ENCODE measurements around the gene KRT80.

KRT80 gene

DNA sequence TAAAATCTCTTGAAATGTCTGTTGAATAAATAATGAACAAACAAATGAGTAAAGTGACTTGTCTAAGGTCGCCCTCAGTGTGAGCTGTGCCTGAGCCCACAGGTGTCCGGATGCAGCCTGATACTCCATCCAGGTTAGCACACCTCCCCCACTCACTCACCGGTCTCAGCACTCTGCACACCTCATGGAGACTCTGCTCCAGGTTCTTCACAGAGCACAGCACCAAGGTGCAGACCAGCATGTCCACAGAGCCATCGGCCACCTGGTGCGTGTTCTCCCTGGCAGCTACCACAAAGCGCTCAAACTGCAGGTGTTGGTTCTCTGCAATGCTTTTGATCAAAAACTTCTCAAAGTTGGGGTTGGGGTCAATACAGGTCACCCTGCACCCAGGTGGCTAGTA lies 37.1 kb upstream of the KRT80 start:
- no peaks in the 10 kb centered on the region for H4K20me1 ChIP-seq (ENCODE audit: insufficient read depth)
- H3K4me1 ChIP-seq (ENCODE audit: low read depth, poor library complexity, severe bottlenecking) = no peaks in the 10 kb centered on the region
- no peak overlapping the region for H3K4me3 ChIP-seq (IDR thresholded peaks at IDR 0.05; ENCODE audit: insufficient read depth, low read depth, low read length)
- H3K36me3 ChIP-seq (ENCODE audit: insufficient read depth) = no peaks in the 10 kb centered on the region
- no peak for TF ChIP-seq CTCF (conservative IDR thresholded peaks at IDR 0.05; ENCODE audit: low read depth, low read length)
- no peak overlapping the region for H3K9ac ChIP-seq
- no peaks in the 10 kb centered on the region for H3K79me2 ChIP-seq (ENCODE audit: insufficient read depth, low read depth)
- H3K4me2 ChIP-seq = no peak overlapping the region
- H2AFZ ChIP-seq (ENCODE audit: low read depth) = no peak overlapping the region
- no peak overlapping the region for H3K27ac ChIP-seq
- peaks cover 5% of the 10 kb centered on the region; the same call in 1 of the 2 replicates for H3K27me3 ChIP-seq (ENCODE audit: insufficient read depth, low read depth)

DNA sequence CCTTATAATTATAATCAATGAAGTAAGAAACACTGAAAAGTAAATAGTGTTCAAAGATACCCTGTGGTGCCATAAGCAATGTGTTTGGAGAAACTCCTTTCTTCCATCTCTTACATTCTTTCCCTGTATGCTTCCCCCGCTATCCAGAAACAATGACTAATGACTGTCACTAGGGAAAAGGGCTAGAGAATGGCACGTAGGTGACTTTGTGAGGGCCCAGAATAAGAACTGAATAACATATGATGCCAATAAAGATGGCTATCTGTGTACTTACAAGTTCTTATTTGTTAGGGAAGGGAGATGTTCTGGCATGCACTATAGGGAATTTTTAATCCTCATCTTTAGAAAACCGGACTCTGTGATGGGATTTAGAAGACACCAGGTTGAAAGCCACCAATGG lies 36.6 kb upstream of the KRT80 start:
- no peak overlapping the region for H3K27ac ChIP-seq
- TF ChIP-seq CTCF (conservative IDR thresholded peaks at IDR 0.05; ENCODE audit: low read depth, low read length) = no peak
- no peak overlapping the region for H3K4me2 ChIP-seq
- no peaks in the 10 kb centered on the region for H3K36me3 ChIP-seq (ENCODE audit: insufficient read depth)
- no peak overlapping the region for H3K9ac ChIP-seq
- H3K4me3 ChIP-seq (IDR thresholded peaks at IDR 0.05; ENCODE audit: insufficient read depth, low read depth, low read length) = no peak overlapping the region
- H2AFZ ChIP-seq (ENCODE audit: low read depth) = no peak overlapping the region
- H3K27me3 ChIP-seq (ENCODE audit: insufficient read depth, low read depth) = peaks cover 5% of the 10 kb centered on the region; the same call in 1 of the 2 replicates
- no peaks in the 10 kb centered on the region for H3K79me2 ChIP-seq (ENCODE audit: insufficient read depth, low read depth)
- H4K20me1 ChIP-seq (ENCODE audit: insufficient read depth) = no peaks in the 10 kb centered on the region
- no peaks in the 10 kb centered on the region for H3K4me1 ChIP-seq (ENCODE audit: low read depth, poor library complexity, severe bottlenecking)

- no peaks in the 10 kb centered on the region for H3K4me1 ChIP-seq (ENCODE audit: low read depth, poor library complexity, severe bottlenecking)
- no peak overlapping the region for H3K4me2 ChIP-seq
- peaks cover 5% of the 10 kb centered on the region; the same call in 1 of the 2 replicates for H3K27me3 ChIP-seq (ENCODE audit: insufficient read depth, low read depth)
- no peak overlapping the region for H3K27ac ChIP-seq
- no peaks in the 10 kb centered on the region for H3K79me2 ChIP-seq (ENCODE audit: insufficient read depth, low read depth)
- no peak overlapping the region for H3K9ac ChIP-seq
- H4K20me1 ChIP-seq (ENCODE audit: insufficient read depth) = no peaks in the 10 kb centered on the region
- no peak overlapping the region for H3K4me3 ChIP-seq (IDR thresholded peaks at IDR 0.05; ENCODE audit: insufficient read depth, low read depth, low read length)
- H3K36me3 ChIP-seq (ENCODE audit: insufficient read depth) = no peaks in the 10 kb centered on the region
- no peak overlapping the region for H2AFZ ChIP-seq (ENCODE audit: low read depth)
- no peak for TF ChIP-seq CTCF (conservative IDR thresholded peaks at IDR 0.05; ENCODE audit: low read depth, low read length)
These were observed 35.9 kb upstream of the KRT80 start for GRCh38 chr12:52227606-52228166.

- no peak overlapping the region for H3K4me3 ChIP-seq (IDR thresholded peaks at IDR 0.05; ENCODE audit: insufficient read depth, low read depth, low read length)
- no peak for TF ChIP-seq CTCF (conservative IDR thresholded peaks at IDR 0.05; ENCODE audit: low read depth, low read length)
- H2AFZ ChIP-seq (ENCODE audit: low read depth) = no peak overlapping the region
- peaks cover 5% of the 10 kb centered on the region; the same call in 1 of the 2 replicates for H3K27me3 ChIP-seq (ENCODE audit: insufficient read depth, low read depth)
- H4K20me1 ChIP-seq (ENCODE audit: insufficient read depth) = no peaks in the 10 kb centered on the region
- H3K79me2 ChIP-seq (ENCODE audit: insufficient read depth, low read depth) = no peaks in the 10 kb centered on the region
- H3K9ac ChIP-seq = no peak overlapping the region
- H3K4me2 ChIP-seq = no peak overlapping the region
- no peaks in the 10 kb centered on the region for H3K36me3 ChIP-seq (ENCODE audit: insufficient read depth)
- H3K4me1 ChIP-seq (ENCODE audit: low read depth, poor library complexity, severe bottlenecking) = peaks cover 11% of the 10 kb centered on the region
- H3K27ac ChIP-seq = no peak overlapping the region
These were observed 34.6 kb upstream of the KRT80 start for GRCh38 chr12:52226446-52226845.

All from KMS-11 (cell line).